Liver (tissue), 3 donors: ENCODE results near the gene PIP5K1C.

Experiments used
- EGR1 ChIP-seq, 2 donors: IDR thresholded peaks; 2 replicates each; pipeline ENCODE4 v1.6.1; 2016 to 2018; ENCODE audit warnings: antibody characterized with exemption in 2 of 2, low read depth in 2 of 2
- FOXA1 ChIP-seq: IDR thresholded peaks from 2 replicates; pipeline ENCODE4 v1.6.1; 2016; ENCODE audit warnings: antibody characterized with exemption
- FOXA2 ChIP-seq: IDR thresholded peaks from 2 replicates; pipeline ENCODE4 v1.6.1; 2016; ENCODE audit warnings: antibody characterized with exemption
- NR2F2 ChIP-seq: IDR thresholded peaks from 2 replicates; pipeline ENCODE4 v1.6.1; 2016; ENCODE audit warnings: antibody characterized with exemption
- RAD21 ChIP-seq, 2 donors: IDR thresholded peaks; 2 replicates each; pipeline ENCODE4 v1.6.1; 2016; ENCODE audit warnings: antibody characterized with exemption in 2 of 2, mild to moderate bottlenecking in 2 of 2
- RXRA ChIP-seq, 2 donors: IDR thresholded peaks; 2 replicates each; pipeline ENCODE4 v1.6.1; 2017 to 2018; ENCODE audit warnings: antibody characterized with exemption in 2 of 2, mild to moderate bottlenecking in 1 of 2
- TAF1 ChIP-seq: conservative IDR thresholded peaks from 2 replicates; pipeline ENCODE4 v1.6.1; 2016; ENCODE audit warnings: antibody characterized with exemption, mild to moderate bottlenecking
- YY1 ChIP-seq: IDR thresholded peaks from 2 replicates; pipeline ENCODE4 v1.6.1; 2016; ENCODE audit warnings: antibody characterized with exemption, mild to moderate bottlenecking
- TF ChIP-seq, protein P1 (sequence below): IDR thresholded peaks from 2 replicates; pipeline ENCODE4 v1.6.1; 2016; ENCODE audit warnings: antibody characterized with exemption
- TF ChIP-seq, protein P2 (sequence below): fragments of 150-350 bp; IDR thresholded peaks from 2 replicates; pipeline ENCODE4 v1.5.1; 2017; ENCODE audit warnings: improper control_type of control experiment, low read depth, low read length; ENCODE audit not compliant: missing input control
- TF ChIP-seq, protein P3 (sequence below): IDR thresholded peaks from 2 replicates; pipeline ENCODE4 v1.6.1; 2016; ENCODE audit warnings: antibody characterized with exemption, mild to moderate bottlenecking
- donor health status: healthy.
- donor health status: healthy.

DNA sequence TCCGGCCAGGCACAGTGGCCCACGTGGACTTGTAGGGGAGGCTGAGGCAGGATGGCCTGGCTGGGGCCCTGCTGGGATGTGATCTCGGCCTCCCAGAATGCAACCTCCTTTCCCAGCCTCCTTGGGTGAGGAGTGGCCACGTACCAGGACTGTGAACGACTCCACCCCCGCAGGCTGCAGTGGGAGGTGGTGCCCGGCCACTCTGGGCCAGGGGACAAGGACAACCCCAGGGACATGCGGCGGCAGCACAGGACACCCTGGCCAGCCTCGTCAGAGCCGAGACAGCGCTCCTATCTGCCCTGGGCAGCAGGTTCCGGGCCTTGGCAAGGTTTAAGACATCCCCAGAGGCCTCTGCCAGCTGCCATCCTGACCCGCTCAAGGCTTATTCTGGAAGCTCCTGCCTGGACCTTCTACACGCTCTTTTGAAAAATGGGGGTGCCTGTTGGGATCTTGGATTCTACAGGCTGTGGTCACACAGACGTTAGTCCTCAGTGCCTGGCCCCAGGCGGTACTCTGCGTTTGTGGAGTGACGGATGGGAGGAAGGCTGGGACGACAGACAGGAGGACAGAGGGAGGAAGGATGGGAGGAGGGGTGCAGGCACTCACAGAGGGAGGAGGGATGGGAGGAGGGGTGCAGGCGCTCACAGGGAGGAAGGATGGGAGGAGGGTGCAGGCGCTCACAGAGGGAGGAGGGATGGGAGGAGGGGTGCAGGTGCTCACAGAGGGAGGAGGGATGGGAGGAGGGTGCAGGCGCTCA is 53.8 kb downstream of the PIP5K1C start:
- TF ChIP-seq, protein P1, sequence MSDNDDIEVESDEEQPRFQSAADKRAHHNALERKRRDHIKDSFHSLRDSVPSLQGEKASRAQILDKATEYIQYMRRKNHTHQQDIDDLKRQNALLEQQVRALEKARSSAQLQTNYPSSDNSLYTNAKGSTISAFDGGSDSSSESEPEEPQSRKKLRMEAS, result no peak
- TF ChIP-seq FOXA2 (no peak), NR2F2 (no peak), TAF1 (no peak), EGR1 (IDR thresholded peaks at IDR 0.05; ENCODE audit: low read depth in 2 of 2) (no peak), YY1 (no peak), FOXA1 (no peak), RAD21 (IDR thresholded peaks at IDR 0.05) (no peak), RXRA (IDR thresholded peaks at IDR 0.05) (no peak)
- TF ChIP-seq, protein P2, sequence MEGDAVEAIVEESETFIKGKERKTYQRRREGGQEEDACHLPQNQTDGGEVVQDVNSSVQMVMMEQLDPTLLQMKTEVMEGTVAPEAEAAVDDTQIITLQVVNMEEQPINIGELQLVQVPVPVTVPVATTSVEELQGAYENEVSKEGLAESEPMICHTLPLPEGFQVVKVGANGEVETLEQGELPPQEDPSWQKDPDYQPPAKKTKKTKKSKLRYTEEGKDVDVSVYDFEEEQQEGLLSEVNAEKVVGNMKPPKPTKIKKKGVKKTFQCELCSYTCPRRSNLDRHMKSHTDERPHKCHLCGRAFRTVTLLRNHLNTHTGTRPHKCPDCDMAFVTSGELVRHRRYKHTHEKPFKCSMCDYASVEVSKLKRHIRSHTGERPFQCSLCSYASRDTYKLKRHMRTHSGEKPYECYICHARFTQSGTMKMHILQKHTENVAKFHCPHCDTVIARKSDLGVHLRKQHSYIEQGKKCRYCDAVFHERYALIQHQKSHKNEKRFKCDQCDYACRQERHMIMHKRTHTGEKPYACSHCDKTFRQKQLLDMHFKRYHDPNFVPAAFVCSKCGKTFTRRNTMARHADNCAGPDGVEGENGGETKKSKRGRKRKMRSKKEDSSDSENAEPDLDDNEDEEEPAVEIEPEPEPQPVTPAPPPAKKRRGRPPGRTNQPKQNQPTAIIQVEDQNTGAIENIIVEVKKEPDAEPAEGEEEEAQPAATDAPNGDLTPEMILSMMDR, result no peak
- TF ChIP-seq, protein P3, sequence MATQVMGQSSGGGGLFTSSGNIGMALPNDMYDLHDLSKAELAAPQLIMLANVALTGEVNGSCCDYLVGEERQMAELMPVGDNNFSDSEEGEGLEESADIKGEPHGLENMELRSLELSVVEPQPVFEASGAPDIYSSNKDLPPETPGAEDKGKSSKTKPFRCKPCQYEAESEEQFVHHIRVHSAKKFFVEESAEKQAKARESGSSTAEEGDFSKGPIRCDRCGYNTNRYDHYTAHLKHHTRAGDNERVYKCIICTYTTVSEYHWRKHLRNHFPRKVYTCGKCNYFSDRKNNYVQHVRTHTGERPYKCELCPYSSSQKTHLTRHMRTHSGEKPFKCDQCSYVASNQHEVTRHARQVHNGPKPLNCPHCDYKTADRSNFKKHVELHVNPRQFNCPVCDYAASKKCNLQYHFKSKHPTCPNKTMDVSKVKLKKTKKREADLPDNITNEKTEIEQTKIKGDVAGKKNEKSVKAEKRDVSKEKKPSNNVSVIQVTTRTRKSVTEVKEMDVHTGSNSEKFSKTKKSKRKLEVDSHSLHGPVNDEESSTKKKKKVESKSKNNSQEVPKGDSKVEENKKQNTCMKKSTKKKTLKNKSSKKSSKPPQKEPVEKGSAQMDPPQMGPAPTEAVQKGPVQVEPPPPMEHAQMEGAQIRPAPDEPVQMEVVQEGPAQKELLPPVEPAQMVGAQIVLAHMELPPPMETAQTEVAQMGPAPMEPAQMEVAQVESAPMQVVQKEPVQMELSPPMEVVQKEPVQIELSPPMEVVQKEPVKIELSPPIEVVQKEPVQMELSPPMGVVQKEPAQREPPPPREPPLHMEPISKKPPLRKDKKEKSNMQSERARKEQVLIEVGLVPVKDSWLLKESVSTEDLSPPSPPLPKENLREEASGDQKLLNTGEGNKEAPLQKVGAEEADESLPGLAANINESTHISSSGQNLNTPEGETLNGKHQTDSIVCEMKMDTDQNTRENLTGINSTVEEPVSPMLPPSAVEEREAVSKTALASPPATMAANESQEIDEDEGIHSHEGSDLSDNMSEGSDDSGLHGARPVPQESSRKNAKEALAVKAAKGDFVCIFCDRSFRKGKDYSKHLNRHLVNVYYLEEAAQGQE, result no peak
